Panc1 (cell line): ENCODE data around the gene NUP58.

Experiments
- CTCF ChIP-seq: fragments of 450-650 bp; IDR thresholded peaks from 2 replicates; pipeline ENCODE4 v1.5.1; 2017; ENCODE audit warnings: mild to moderate bottlenecking
- POLR2AphosphoS5 ChIP-seq: IDR thresholded peaks from 2 replicates; pipeline ENCODE4 v1.6.1; 2012; ENCODE audit warnings: mild to moderate bottlenecking, low read depth, low read length, moderate library complexity
- TCF7L2 ChIP-seq: IDR thresholded peaks from 2 replicates; pipeline ENCODE4 v1.6.1; 2011; ENCODE audit warnings: mild to moderate bottlenecking, low read depth, low read length, inconsistent platforms

- TF ChIP-seq CTCF: no peak
- no peak for TF ChIP-seq POLR2AphosphoS5
- TF ChIP-seq TCF7L2: no peak
Observed at GRCh38 chr13:25380741-25381324, 79.4 kb downstream of the NUP58 start.
